Thyroid gland (tissue), 4 donors: ENCODE measurements around the gene EFNB1. TPM values are rescaled to one million over a fixed set of nuclear protein-coding genes. Genes with fewer than 3 reads are reported as not detected.

Experiments
- DNase-seq, 2 donors: peaks; one replicate each; pipeline ENCODE4 v3.0.0-alpha.2; 2019
- H3K27ac ChIP-seq, 3 donors: fragments of 200-600 bp; sonication (generic); 1 replicate in 2 of 3; 2 replicates in 1 of 3; pipeline ENCODE4 v1.5.1; 2016 to 2019; ENCODE audit warnings: mild to moderate bottlenecking in 1 of 3, moderate library complexity in 1 of 3
- H3K27me3 ChIP-seq: fragments of 200-600 bp; sonication (generic); one replicate; pipeline ENCODE4 v1.5.1; 2019
- H3K36me3 ChIP-seq, 2 donors: fragments of 200-600 bp; sonication (generic); one replicate each; pipeline ENCODE4 v1.5.1; 2016 to 2019
- H3K4me1 ChIP-seq, 2 donors: fragments of 200-600 bp; sonication (generic); one replicate each; pipeline ENCODE4 v1.5.1; 2017 to 2019
- H3K4me3 ChIP-seq, 3 donors: fragments of 200-600 bp; sonication (generic); replicated peaks in 1 of 3; 1 replicate in 2 of 3; 2 replicates in 1 of 3; pipeline ENCODE4 v1.5.1; 2016; ENCODE audit warnings: mild to moderate bottlenecking in 1 of 3
- H3K9me3 ChIP-seq: fragments of 200-600 bp; sonication (generic); one replicate; pipeline ENCODE4 v1.5.1; 2017
- CTCF ChIP-seq, 6 experiments: fragments of 200-600 bp in 3 of 6; fragments of 450-650 bp in 3 of 6; sonication (generic) in 3 of 6; IDR thresholded peaks; one replicate each; pipeline ENCODE4 v1.5.1; 2016 to 2019; ENCODE audit warnings: antibody characterized with exemption in 6 of 6, mild to moderate bottlenecking in 2 of 6, inconsistent platforms in 1 of 6, moderate library complexity in 1 of 6
- POLR2A ChIP-seq, 2 donors: fragments of 450-650 bp; IDR thresholded peaks; one replicate each; pipeline ENCODE4 v1.6.1; 2017; ENCODE audit warnings: antibody characterized with exemption in 2 of 2, mild to moderate bottlenecking in 2 of 2, moderate library complexity in 1 of 2
- WGBS, 2 donors: methylation state at CpG; one replicate each; pipeline ENCODE4 v1.1.5; 2017; 5-methylcytosine and 5-hydroxymethylcytosine counted together
- intact Hi-C: fragments of 100-400 bp; cut with DNase I; formaldehyde crosslinking; loops from one replicate; pipeline ENCODE4 v1.15.1; 2023
- total RNA-seq, 4 donors: library from RNA; depleted of rRNA; stranded (reverse); fragments of >200 nt; gene quantifications; one replicate each; pipeline ENCODE4 v1.2.3, GENCODE V29; 2016

Gene EFNB1
- total RNA-seq, 4 donors from 2014 or later = 17.6 to 26.9 (median 20.8) TPM

- WGBS, 2 donors = 64 to 81% methylated on average over 5 to 8 of the region's 9 CpGs
- intact Hi-C loops = no loop called here
- Histone ChIP-seq H3K27me3 (no peaks in the 10 kb centered on the region), H3K27ac (no peak overlapping the region), H3K9me3 (no peaks in the 10 kb centered on the region), H3K4me1 (no peaks in the 10 kb centered on the region), H3K4me3 (no peak overlapping the region), H3K36me3 (no peaks in the 10 kb centered on the region)
- no peak for DNase-seq
- TF ChIP-seq POLR2A (IDR thresholded peaks at IDR 0.05) = no peak
- TF ChIP-seq CTCF (IDR thresholded peaks at IDR 0.05) = no peak
These were observed 52.2 kb downstream of the EFNB1 start for GRCh38 chrX:68880846-68881552.

- Histone ChIP-seq H3K27ac (no peak overlapping the region), H3K27me3 (no peaks in the 10 kb centered on the region), H3K9me3 (no peaks in the 10 kb centered on the region), H3K4me1 (no peaks in the 10 kb centered on the region), H3K4me3 (no peak overlapping the region), H3K36me3 (no peaks in the 10 kb centered on the region)
- no peak for DNase-seq
- WGBS, 2 donors = 86 to 90% methylated on average over 5 of the region's 5 CpGs
- intact Hi-C loops = no loop called here
- TF ChIP-seq CTCF (IDR thresholded peaks at IDR 0.05) (no peak), POLR2A (IDR thresholded peaks at IDR 0.05) (no peak)
These were observed 53.1 kb downstream of the EFNB1 start for GRCh38 chrX:68881911-68882310.

- WGBS, 2 donors = 72 to 78% methylated on average over 2 of the region's 2 CpGs
- no peak for DNase-seq
These were observed 55.0 kb downstream of the EFNB1 start for GRCh38 chrX:68883800-68884199.

GRCh38 chrX:68889249-68889648, 60.4 kb downstream of the EFNB1 start:
- TF ChIP-seq POLR2A (IDR thresholded peaks at IDR 0.05) (no peak), CTCF (IDR thresholded peaks at IDR 0.05) (no peak)
- Histone ChIP-seq H3K4me1 (no peaks in the 10 kb centered on the region), H3K36me3 (no peaks in the 10 kb centered on the region), H3K27ac (no peak overlapping the region), H3K4me3 (no peak overlapping the region), H3K27me3 (no peaks in the 10 kb centered on the region), H3K9me3 (no peaks in the 10 kb centered on the region)
- 87 to 89% methylated on average over 4 of the region's 4 CpGs for WGBS, 2 donors
- intact Hi-C loops = no loop called here
- no peak for DNase-seq

More at GRCh38 chrX:68883800-68884199, 55.0 kb downstream of the EFNB1 start:
- H3K27ac ChIP-seq = no peak overlapping the region
- no peaks in the 10 kb centered on the region for H3K27me3 ChIP-seq
- intact Hi-C loops = no loop called here
- H3K4me3 ChIP-seq = no peak overlapping the region
- TF ChIP-seq CTCF (IDR thresholded peaks at IDR 0.05) = no peak
- no peak for TF ChIP-seq POLR2A (IDR thresholded peaks at IDR 0.05)
- no peaks in the 10 kb centered on the region for H3K4me1 ChIP-seq
- H3K9me3 ChIP-seq = no peaks in the 10 kb centered on the region
- H3K36me3 ChIP-seq = no peaks in the 10 kb centered on the region

Other genes with a start within 250 kb of the EFNB1 start
- 10 to 100 TPM; 10.5 to 35.6 (median 16.9) TPM for gene STARD8, start 181.4 kb upstream of the EFNB1 start, total RNA-seq